K562 treated with DMSO at 1 percent for 12 hours (cell line): ENCODE data around the gene GRM2. TPM values are rescaled to one million over a fixed set of nuclear protein-coding genes. Genes with fewer than 3 reads are reported as not detected.

Experiments
- total RNA-seq: library from RNA; unstranded; fragments of 300-600 nt; gene quantifications from 2 replicates; pipeline ENCODE4 v1.2.3, GENCODE V29; 2022; ENCODE audit not compliant: insufficient read depth

GRM2 gene
- 0.44 TPM in 1 of 2 replicates, not detected in the other for total RNA-seq

GRCh38 chr3:51706788-51707731 is at the start of gene GRM2:
TSS of gene GRM2 (plus strand) at chr3:51707068. CDS start at chr3:51708984, 1,916 bp downstream.

GRCh38 chr3:51670823-51671733 is 35.8 kb upstream of the GRM2 start, which contains the start of gene TEX264:
TSS of gene TEX264 (plus strand) at chr3:51671252. CDS start at chr3:51674305, 3,053 bp downstream.

Other genes starting within 250 kb of the GRM2 start
- gene DCAF1, start 207.1 kb upstream of the GRM2 start, total RNA-seq, result 3.0 and 13.0 TPM in 2 replicates
- 2.1 and 8.0 TPM in 2 replicates for gene RAD54L2, start 168.3 kb upstream of the GRM2 start, total RNA-seq
- 40.3 and 42.6 TPM in 2 replicates for gene TEX264, start 35.8 kb upstream of the GRM2 start, total RNA-seq
- gene IQCF6, start 72.2 kb downstream of the GRM2 start, total RNA-seq, result not detected in 2 replicates
- not detected in 2 replicates for gene IQCF2, start 154.5 kb downstream of the GRM2 start, total RNA-seq
- gene IQCF5, start 168.5 kb downstream of the GRM2 start, total RNA-seq, result not detected in 2 replicates
- gene IQCF1, start 196.3 kb downstream of the GRM2 start, total RNA-seq, result not detected in 2 replicates
- 13.1 and 22.7 TPM in 2 replicates for gene RRP9, start 234.8 kb downstream of the GRM2 start, total RNA-seq
- gene PARP3, start 235.3 kb downstream of the GRM2 start, total RNA-seq, result 2.6 and 5.7 TPM in 2 replicates
- gene GPR62, start 248.3 kb downstream of the GRM2 start, total RNA-seq, result not detected in 2 replicates